Sigmoid colon (tissue), 4 donors: ENCODE results near the gene KCNK1.

Experiments used
- EP300 ChIP-seq, 4 donors: sonication (generic); formaldehyde crosslinking; IDR thresholded peaks; one replicate each; pipeline ENCODE4 v1.6.1; 2017; ENCODE audit warnings: antibody characterized with exemption in 4 of 4
- POLR2A ChIP-seq, 2 donors: fragments of 450-650 bp; IDR thresholded peaks; one replicate each; pipeline ENCODE4 v1.6.1; 2016; ENCODE audit warnings: antibody characterized with exemption in 2 of 2, mild to moderate bottlenecking in 2 of 2, moderate library complexity in 2 of 2
- POLR2AphosphoS5 ChIP-seq, 4 donors: sonication (generic); formaldehyde crosslinking; IDR thresholded peaks; one replicate each; pipeline ENCODE4 v1.6.1; 2017; ENCODE audit warnings: antibody characterized with exemption in 4 of 4
- TF ChIP-seq, protein P1 (sequence below), 4 experiments: fragments of 450-650 bp in 3 of 4; fragments of 200-600 bp in 1 of 4; IDR thresholded peaks; one replicate each; pipeline ENCODE4 v1.5.1; 2016 to 2019; ENCODE audit warnings: antibody characterized with exemption in 4 of 4, mild to moderate bottlenecking in 3 of 4, moderate library complexity in 2 of 4

DNA sequence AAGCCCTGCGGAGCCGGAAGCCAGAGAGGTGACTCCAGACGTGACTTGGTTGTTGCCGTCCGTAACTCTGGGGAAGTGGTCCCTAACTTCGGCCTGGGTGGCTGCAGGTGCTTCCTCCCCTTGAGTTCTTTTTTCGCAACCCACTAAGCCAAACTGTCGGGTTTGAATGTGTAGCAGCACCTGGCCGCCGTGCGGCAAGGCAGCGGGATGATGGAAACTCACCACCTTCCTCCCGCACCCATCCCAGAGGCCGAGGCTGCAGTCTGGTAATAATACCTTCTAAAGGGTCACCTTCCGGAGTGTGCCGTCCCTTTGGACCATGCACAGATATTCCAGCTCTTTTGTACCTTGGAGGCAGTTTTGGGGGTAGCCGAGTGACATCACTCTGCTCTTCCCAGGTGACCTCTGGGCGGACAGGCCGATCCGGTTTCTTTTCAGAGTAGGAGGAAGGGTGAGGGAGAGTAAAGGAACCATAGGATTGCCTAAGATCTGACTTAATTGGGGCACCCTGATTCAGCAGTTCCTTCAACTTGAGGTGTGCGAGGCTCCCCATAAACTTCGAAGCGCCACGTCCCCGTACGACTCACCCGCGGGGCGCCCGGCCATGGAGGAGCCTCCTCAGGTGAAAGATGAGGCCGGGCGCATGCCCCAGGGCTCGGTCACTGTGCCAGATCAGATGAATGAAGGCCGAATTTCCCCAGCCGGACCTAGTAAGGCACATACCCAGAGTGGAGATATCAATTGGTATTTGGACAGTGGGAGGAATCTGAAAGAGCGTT lies 1.0 kb downstream of the KCNK1 start:
- no peak for TF ChIP-seq POLR2AphosphoS5 (IDR thresholded peaks at IDR 0.05)
- no peak for TF ChIP-seq POLR2A (IDR thresholded peaks at IDR 0.05)
- TF ChIP-seq, protein P1, sequence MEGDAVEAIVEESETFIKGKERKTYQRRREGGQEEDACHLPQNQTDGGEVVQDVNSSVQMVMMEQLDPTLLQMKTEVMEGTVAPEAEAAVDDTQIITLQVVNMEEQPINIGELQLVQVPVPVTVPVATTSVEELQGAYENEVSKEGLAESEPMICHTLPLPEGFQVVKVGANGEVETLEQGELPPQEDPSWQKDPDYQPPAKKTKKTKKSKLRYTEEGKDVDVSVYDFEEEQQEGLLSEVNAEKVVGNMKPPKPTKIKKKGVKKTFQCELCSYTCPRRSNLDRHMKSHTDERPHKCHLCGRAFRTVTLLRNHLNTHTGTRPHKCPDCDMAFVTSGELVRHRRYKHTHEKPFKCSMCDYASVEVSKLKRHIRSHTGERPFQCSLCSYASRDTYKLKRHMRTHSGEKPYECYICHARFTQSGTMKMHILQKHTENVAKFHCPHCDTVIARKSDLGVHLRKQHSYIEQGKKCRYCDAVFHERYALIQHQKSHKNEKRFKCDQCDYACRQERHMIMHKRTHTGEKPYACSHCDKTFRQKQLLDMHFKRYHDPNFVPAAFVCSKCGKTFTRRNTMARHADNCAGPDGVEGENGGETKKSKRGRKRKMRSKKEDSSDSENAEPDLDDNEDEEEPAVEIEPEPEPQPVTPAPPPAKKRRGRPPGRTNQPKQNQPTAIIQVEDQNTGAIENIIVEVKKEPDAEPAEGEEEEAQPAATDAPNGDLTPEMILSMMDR (IDR thresholded peaks at IDR 0.05), result no peak
- TF ChIP-seq EP300 (IDR thresholded peaks at IDR 0.05), result no peak
